Raji (cell line): ENCODE data around the gene LOC128125822.
A peak's percentile ranks its signal among the peaks of the same experiment; 100 is the strongest.

Experiments used
- POLR2A ChIP-seq: IDR thresholded peaks from 2 replicates; pipeline ENCODE4 v1.6.1; 2011; ENCODE audit warnings: low read depth, low read length, control low read depth; ENCODE audit not compliant: insufficient read depth

Gene LOC128125822

DNA sequence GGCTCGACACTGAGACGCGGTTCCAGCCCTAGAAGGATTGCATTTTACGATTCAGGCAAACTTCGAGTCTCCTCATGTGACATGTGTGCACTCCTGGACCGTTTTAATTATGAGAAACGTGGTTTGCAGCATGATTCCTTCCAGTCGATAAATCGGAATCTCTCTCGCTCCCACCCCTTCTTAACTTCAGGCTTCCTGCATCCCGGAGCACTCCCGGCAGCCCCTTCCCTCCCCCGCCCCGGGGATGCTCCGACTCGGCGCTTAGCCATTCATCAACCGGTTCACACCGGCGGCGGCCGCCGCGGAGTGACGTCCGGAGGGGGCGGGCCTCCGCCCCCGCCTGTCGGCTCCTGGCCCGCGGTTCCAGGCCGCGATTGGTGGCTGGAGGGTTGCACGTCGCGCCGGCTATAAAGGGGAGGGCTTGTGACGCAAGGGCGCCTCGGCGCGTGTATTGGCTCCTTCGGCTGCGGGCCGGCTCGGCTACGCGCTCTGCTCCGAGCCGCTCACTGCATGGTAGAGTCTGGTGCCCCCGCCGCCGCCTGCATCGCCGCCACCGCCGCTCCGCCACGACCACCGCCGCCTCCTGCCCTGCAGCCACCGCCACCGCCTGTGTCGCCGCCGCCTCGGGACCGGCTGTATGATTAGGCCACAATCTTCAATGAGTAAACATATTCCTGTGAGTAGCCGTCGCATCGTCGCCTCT, at the start of gene LOC128125822, which contains the start of gene PTP4A1:
LOC128125822 (plus strand) TSS at position 437 of the 703 bp plus-strand sequence.
PTP4A1 (plus strand) TSS at position 437 of the 703 bp plus-strand sequence. CDS start 4,401 bp downstream, outside the sequence.
- peak; percentile 79 for TF ChIP-seq POLR2A

DNA sequence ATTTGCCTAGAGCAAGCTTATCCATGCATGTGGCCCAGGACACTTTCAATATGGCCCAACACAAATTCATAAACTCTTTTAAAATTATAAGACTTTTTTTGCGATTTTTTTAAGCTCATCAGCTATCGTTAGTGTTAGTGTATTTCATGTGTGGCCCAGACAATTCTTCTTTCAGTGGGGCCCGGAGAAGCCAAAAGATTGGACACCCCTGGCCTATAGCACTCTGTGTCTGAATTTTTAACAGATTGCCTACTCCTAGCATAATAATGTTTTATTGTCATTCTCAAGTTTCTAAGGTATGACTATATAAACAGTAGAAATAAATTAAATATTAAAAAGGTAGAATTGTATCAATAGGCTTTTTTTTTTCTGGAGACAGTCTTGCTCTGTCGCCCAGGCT, 48.6 kb upstream of the LOC128125822 start:
- no peak for TF ChIP-seq POLR2A

DNA sequence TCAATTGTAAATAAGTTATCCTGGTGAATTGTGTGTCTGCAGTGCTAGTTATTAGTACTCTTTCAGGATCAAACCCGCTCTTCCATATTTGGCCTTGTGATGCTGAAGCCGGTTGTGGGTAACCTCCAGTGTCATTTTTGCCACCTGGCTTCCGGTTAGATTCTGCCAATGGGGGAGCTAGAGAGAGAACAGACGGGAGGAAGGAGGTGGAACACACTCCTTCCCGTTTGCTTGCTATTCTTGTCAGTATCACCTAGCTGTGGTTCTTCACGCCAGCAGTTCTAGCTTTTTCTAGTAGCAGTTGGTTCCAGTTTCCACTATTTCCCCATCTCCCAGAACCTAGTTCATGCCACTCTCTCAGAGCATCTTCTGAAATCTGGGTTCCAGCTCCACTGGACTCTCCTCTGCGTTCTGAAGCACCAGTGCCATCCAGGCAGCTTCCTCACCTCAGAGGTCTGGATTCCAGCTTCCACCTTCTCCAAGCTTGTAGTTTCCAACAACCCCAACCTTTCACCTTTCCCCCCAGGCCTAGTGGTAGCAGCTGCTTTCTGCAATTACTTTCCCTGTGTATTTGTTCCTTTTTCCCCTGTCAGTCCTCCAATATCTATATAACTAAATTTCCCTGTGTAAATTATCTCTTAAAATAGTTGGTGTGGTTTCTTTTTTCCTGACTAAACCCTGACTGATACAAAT, 46.9 kb upstream of the LOC128125822 start:
- no peak for TF ChIP-seq POLR2A

DNA sequence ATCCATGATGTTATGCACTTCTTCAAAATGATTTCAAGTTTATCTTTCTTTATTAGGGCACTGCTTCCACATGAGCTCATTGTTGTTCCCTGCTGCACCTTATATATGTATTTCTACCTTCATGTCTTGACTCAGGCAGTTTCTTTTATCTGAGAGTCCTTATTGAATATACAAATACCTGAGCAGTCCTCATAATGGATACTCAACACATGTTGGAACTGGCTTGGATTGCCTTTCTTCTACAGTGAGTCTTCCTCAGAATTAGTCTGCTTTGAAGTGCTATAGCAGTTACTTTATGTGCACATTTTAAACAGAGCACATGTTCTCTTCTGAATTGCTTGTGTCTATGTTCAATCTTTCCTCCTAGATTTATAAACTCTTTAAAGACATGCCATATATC, 45.3 kb upstream of the LOC128125822 start:
- TF ChIP-seq POLR2A, result no peak

DNA sequence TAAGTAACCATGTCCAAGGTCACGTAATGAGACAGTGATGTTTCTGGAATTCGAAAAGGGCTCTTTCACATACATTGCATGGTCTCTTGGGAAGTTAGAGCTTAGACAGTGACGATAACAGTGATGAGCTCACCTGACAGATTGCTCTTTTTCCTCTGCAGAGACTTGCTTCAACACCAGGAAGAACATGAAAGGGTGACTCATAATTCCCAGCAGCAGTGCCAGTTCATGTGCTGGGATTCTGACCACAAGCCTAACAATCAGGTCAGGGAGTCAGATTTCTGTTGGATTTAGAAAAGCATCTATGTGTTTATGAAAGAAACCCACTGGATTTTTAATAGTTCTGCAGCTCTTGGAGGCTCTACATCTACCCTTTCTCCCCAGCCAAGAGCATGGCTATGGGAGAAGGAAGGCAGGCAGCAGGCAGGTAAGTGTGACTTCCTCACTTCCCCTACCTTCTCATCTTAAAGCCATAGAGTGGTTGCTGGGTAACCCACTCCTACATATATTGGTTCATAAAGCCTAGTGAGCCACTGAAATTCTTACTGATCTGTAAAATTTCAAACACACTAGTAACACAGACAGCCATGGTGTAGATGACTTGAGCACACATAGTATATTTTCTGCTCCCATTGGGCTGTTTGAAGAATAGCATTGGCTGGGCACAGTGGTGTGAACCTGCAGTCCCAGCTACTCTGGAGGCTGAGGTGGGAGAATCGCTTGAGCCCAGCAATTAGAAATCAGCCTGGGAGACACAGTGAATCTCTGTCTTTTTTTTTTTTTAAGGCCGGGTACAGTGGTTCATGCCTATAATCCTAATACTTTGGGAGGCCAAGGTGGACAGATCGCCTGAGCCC, 44.4 kb upstream of the LOC128125822 start:
- no peak for TF ChIP-seq POLR2A

DNA sequence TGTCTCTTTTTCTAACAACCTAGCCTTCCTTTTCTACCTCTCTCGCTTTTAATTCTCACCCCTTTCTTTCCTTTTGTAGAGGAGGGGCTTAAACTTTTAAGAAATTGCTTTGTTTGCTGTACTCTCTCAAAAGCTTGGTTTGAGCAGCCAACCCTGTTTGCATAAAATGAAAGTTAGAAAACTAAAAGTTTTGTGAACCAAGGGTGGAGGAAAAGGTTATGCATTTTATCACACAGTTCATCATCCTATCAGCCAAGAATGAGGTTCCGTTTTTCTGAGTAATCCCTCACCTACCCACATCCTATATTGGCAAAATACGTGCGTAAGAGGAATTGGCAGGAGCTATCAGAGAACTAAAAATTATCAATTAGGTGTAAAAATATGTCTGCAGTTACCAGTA, 42.8 kb upstream of the LOC128125822 start:
- TF ChIP-seq POLR2A, result no peak

DNA sequence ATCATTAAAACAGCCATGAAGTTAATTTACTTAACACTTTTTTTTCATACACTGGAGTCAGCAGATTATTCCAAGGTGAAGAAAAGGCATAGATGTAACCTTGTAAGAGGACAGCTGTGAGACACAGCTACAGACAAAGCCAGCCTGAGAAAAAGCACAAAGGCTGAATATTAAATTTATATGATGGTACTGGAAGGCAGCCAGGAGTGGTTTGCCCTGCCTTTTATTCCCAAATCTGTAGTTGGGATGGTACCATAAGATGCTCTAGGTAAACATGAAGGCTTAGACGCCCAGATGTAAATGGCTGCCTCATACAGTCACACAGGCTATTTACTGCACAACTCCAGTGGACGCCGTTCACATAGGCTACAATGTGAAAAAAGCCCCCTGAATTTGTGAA, 42.1 kb upstream of the LOC128125822 start:
- no peak for TF ChIP-seq POLR2A

DNA sequence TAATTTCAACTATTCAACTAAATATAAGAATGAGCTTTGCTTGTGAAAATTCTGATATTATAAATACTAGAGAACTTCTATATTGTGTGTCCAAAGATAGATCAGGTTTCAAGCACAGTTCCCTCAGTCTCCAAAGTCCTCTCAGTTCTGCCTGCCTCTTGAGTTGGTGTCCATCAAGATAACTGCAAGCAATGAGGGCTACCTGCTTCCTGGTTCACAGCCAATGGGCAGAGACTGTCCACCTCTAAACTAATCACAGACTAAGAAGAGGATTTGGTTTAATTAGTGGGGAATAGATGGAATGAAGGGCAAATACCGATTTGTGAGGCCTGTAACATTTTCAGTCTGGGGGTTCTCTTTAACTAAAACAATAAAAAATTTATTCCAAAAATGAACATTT, 41.3 kb upstream of the LOC128125822 start:
- TF ChIP-seq POLR2A, result no peak

DNA sequence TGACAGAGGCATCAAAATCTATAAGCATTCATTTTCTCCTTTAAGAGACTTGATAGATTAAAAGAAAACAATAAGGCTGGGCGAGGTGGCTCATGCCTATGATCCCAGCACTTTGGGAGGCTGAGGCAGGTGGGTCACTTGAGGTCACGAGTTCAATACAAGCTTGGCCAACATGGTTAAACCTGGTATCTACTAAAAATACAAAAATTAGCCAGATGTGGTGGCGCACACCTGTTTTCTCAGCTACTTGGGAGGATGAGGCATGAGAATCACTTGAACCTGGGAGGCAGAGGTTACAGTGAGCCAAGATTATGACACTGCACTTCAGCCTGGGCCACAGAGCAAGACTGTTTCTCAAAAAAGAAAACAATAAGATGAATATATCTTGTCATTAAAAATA, 39.3 kb upstream of the LOC128125822 start:
- no peak for TF ChIP-seq POLR2A

DNA sequence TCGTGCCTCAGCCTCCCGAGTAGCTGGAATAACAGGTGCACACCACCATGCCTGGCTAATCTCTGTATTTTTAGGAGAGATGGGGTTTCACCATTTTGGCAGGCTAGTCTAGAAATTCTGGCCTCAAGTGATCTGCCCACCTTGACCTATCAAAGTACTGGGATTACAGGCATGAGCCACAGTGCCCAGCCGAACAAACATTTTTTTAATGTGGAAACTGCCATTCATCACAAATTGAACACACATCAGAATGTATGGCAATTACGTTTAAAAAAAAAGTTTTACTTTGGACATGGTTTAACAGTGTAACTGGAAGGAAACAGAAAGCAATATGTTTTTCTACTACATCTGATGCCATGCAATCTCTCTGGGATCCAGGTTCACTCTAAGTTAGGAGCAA, 38.3 kb upstream of the LOC128125822 start:
- TF ChIP-seq POLR2A, result no peak

DNA sequence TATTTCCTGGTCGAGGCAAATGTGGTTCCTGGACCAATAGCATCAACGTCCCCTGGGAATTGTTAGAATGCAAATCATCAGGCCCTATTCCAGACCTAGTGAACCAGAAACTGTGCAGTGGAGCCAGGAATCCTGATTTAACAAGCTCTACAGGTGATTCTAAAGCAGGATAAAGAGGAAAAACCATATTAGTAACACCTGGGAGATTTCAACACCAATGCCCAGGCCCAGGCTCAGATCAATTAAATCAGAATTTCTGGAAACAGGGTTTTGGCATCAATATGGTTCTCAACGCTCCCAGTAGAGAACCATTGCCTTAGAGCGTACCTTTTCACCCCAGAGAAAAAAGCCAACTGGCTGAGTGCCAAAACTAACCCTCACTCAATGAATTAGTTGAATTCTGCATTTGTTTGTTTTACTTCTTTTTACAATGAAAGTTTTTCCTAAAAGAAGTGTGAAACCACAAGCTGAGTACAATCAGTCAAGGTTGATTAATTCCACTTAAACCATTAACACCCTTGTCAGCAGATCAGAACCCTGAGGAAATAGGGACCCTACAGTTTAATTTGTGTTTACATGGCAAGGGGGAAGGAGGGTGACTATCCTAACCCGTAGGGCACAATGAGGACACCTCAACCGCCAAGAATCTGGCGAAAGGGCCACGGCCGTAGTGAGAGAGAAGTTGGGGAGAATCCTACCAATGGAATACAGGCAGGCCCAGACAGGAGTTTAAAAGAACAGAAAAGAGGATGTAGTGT, 34.9 kb upstream of the LOC128125822 start:
- TF ChIP-seq POLR2A, result no peak

DNA sequence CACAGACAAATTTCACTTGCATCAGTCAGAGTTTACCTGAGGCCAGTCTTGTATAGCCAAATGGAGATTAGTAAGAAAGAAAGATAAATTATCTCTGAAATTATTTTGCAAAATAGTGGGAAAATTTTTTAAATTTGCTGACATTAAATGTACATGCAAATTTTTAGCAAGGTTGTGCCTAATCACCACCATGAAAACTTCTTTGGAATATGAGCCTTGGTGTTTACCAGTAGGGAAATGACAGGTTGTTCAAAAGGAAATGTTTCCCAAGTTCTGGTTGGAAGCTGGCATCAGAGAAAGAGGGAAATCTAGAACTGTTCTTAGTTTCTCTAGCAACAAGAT, 34.4 kb upstream of the LOC128125822 start:
- TF ChIP-seq POLR2A, result no peak

DNA sequence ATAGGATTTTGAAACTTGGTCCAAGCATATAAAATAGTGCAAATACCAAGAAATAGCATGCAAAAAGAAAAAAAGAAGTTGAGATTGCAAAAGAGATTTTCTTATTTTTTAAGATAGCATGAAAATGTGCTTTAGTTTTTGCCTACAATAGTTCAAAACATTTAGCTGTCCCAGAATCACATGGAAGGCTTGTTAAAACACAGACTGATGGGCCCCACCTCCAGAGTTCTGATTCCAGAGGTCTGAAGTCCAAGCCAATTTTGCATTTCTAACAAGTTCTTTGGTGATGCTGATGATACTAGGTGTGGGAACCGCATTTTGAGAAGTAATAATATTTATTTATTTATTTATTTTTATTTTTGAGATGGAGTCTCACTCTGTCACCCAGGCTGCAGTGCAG, 33.7 kb upstream of the LOC128125822 start:
- no peak for TF ChIP-seq POLR2A

DNA sequence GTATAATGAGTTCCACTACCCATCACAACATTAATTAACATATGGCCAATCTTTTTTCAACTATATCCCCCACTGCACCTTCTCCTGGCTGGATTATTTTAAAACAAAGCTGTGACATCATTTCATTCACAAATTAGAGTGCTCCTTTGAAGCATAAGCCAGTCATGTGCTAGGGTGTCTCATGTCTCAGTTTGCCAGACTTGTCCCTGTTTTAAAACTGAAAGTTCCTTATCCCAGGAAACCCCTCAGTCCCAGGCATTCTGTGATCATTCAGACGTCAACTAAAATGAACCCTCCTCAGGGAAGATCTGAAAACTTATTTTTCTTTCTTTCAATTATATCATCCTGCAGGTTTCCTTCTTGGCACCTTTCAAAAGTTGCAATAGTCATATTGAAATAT, 29.3 kb upstream of the LOC128125822 start:
- TF ChIP-seq POLR2A, result no peak

DNA sequence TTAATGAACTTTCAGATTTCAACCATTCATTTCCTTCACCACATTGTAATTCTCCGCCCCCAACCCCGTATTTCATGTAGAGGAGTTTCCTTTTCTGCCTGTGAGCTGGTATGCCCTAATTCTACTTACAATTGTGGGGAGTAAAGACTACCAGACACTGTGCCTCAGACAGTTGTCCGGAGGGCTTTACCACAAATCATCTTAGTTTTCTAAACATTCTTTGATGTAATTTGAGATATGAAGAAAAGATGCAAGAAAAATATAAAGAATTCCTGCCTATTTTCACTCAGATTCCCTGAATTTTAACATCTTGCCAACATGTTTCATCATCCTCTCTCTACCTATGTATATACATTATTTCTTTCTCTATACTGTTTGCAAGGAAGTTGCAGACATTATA, 28.3 kb upstream of the LOC128125822 start:
- no peak for TF ChIP-seq POLR2A
